Activated CD4-positive, alpha-beta T cell treated with anti-CD3 and anti-CD28 coated beads, Interleukin-2, amount 50 U/mL, for 16 hours (primary cell): ENCODE results near the gene ARHGAP10.
A peak's percentile ranks its signal among the peaks of the same experiment; 100 is the strongest.
"Not testable (repeated sequence)": the region's sequence is repeated elsewhere in the genome, so short reads cannot be mapped to it uniquely, and the experiment has no call there.

Experiments used
- DNase-seq: peaks from one replicate; pipeline ENCODE4 v3.0.0-alpha.2; 2020

ARHGAP10 gene

GRCh38 chr4:147964266-147964880 is 232.5 kb downstream of the ARHGAP10 start:
- DNase-seq: no peak

GRCh38 chr4:147965056-147965455 is 233.2 kb downstream of the ARHGAP10 start:
- DNase-seq: no peak

- no peak for DNase-seq
These were observed 234.0 kb downstream of the ARHGAP10 start for GRCh38 chr4:147965873-147966272.

- no peak for DNase-seq
These were observed 236.8 kb downstream of the ARHGAP10 start for GRCh38 chr4:147968641-147969040.

- DNase-seq: no peak
These were observed 237.9 kb downstream of the ARHGAP10 start for GRCh38 chr4:147969573-147970385.

- DNase-seq: no peak
These were observed 239.2 kb downstream of the ARHGAP10 start for GRCh38 chr4:147971116-147971515.

- DNase-seq: no peak
These were observed 243.4 kb downstream of the ARHGAP10 start for GRCh38 chr4:147975325-147975724.

- no peak for DNase-seq
These were observed 244.3 kb downstream of the ARHGAP10 start for GRCh38 chr4:147975933-147976928.

- DNase-seq: no peak
These were observed 248.7 kb downstream of the ARHGAP10 start for GRCh38 chr4:147980586-147980985.

- peak; percentile 45 for DNase-seq
These were observed 249.4 kb downstream of the ARHGAP10 start for GRCh38 chr4:147981305-147981704.

GRCh38 chr4:147984065-147984777 is 252.3 kb downstream of the ARHGAP10 start:
- peak; percentile 43 for DNase-seq

GRCh38 chr4:147984778-147985138 is 252.9 kb downstream of the ARHGAP10 start:
- no peak for DNase-seq

GRCh38 chr4:147985376-147985775 is 253.5 kb downstream of the ARHGAP10 start:
- DNase-seq: no peak

GRCh38 chr4:147987252-147987651 is 255.4 kb downstream of the ARHGAP10 start:
- DNase-seq: no peak

GRCh38 chr4:147991543-147992283 is 259.8 kb downstream of the ARHGAP10 start:
- no peak for DNase-seq

GRCh38 chr4:147994076-147994475 is 262.2 kb downstream of the ARHGAP10 start:
- no peak for DNase-seq

- no peak for DNase-seq
These were observed 262.9 kb downstream of the ARHGAP10 start for GRCh38 chr4:147994491-147995385.

GRCh38 chr4:147996859-147997258 is 265.0 kb downstream of the ARHGAP10 start:
- DNase-seq: no peak

GRCh38 chr4:148000038-148000437 is 268.1 kb downstream of the ARHGAP10 start:
- DNase-seq: not testable (repeated sequence)

- DNase-seq: no peak
These were observed 272.5 kb downstream of the ARHGAP10 start for GRCh38 chr4:148004228-148004857.
